ENCODE data around the gene BANK1.
A peak's percentile ranks its signal among the peaks of the same experiment; 100 is the strongest.

The BANK1 gene, protein sequence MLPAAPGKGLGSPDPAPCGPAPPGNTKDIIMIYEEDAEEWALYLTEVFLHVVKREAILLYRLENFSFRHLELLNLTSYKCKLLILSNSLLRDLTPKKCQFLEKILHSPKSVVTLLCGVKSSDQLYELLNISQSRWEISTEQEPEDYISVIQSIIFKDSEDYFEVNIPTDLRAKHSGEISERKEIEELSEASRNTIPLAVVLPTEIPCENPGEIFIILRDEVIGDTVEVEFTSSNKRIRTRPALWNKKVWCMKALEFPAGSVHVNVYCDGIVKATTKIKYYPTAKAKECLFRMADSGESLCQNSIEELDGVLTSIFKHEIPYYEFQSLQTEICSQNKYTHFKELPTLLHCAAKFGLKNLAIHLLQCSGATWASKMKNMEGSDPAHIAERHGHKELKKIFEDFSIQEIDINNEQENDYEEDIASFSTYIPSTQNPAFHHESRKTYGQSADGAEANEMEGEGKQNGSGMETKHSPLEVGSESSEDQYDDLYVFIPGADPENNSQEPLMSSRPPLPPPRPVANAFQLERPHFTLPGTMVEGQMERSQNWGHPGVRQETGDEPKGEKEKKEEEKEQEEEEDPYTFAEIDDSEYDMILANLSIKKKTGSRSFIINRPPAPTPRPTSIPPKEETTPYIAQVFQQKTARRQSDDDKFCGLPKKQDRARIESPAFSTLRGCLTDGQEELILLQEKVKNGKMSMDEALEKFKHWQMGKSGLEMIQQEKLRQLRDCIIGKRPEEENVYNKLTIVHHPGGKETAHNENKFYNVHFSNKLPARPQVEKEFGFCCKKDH

DNA sequence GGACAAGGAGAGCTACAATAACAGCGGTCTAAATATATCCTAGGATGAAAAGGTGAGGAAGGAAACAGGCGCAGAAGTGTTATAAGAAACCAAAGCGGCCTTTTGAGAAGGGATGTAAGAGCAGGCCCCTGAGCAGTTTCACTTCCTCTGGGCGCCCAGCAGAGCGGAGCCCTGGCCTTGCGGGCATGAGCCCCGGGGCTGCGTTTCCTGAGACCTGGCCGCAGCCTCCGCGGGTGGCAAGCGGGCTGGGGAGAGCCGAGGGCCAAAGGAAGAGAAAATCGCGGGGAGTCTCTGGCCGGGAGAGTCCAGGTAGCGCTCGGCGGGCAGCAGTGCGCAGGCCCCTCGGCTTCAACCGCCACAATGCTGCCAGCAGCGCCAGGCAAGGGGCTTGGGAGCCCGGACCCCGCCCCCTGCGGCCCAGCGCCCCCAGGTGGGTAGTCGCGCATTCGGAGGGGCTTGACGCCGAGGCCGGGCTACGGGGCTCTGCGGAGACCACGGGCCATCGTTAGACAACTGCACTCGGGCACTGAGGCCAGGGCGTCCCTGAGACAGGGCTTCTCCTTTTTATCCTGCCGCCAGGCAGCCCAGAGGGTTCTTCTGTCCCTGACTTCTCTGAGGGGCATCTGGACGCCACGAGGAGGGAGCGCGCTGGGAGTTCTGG, at the start of gene BANK1:
Gene BANK1 (plus strand): TSS at position 210 of the 661 bp plus-strand sequence. CDS start 151 bp downstream, at position 361.
- peak; percentile 30 for DNase-seq (ENCODE audit: low spot score)

DNA sequence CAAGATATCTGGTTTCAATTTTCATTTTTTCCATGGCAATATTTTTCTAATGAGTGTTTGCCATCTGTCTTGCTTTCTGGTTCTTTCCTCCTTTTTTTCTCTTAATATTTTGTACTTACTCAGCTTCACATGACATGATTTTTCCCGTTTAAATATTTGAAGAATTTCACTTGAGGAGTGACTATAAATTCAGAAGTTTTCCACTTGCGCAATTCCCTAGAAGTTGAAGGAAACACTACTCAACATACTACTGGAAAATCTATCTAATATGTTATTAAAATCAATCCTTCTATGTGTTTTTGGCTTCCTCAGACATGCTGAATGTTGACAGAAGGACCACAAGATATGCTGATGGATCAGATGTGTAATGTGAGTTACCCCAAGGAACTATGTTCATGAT, 36.8 kb upstream of the BANK1 start:
- DNase-seq (ENCODE audit: low spot score), result no peak

DNA sequence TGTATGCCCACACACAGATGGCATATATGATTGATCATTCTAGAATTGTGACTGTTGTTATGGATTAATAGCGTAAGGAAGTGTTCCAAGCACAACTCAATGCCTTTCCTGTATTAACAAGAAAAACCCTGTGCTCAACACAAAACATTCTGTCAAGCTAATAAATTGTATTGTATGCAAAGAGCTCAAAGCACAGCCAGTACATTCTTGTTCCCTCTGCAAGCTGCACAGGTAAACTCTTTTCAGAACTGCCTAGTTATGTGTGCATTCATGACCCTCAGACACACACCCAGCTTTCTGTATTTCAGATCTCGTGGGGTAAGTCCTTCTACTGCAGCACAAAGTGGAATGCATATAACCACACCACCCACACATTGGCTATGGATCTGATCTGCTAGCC, 34.3 kb upstream of the BANK1 start:
- no peak for DNase-seq (ENCODE audit: low spot score)

DNA sequence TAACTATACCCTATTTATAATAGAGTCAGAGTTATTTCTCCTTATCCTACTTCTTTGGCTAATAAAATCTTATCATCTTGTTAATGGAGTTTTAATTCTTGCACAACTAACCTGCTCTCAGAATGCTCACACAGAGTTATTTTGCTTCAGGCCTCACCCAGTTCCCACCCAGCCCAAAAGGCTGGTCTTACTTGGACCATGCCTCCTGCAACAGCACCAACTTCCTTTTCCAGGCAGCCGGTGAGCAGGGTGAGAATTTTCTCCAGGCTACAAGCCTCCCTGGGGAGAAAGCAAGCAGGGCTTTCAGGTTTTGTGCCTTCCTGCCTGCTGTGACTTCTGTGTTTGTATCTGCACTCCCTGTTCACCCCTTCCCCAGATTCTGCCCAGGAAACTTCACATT, 29.1 kb upstream of the BANK1 start:
- no peak for DNase-seq (ENCODE audit: low spot score)

DNA sequence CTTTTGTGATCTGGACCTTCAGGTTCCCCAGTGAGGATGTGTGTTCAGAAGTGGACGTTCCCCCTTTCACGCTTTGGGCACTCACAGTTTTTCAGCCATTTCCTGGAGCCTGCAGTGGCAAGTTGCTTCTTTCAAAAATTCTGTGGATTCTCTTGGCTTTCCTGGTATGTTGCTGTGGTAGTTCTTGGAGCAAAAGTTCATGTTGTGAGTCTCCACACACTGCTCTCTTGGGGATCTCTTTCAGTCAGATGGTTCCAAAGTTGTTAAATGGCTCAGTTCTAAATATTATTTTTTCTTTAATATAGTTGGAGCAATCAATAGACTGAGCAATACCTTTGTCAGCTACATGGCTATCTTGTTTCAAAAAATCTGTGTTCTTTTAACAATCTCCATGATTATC, 28.5 kb upstream of the BANK1 start:
- no peak for DNase-seq (ENCODE audit: low spot score)

DNA sequence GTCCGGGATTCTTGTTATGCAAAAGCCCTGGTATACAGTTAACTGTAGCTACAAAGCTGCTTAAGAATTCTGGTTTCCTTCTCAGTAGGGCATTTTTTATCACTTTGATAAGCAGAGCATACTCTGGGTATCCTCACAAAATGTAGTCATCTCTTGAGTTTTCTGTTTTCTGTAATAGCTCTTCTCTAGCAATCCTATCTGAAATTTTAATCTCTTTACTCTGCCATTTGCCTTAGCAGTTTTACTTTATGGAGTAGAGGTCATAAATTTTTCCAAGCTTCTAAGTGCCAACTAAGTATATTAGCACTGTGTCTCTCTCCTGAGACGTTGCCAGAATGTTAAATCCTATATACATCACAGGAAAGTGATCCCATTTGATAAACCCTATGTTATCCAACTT, 28.0 kb upstream of the BANK1 start:
- DNase-seq (ENCODE audit: low spot score), result no peak

DNA sequence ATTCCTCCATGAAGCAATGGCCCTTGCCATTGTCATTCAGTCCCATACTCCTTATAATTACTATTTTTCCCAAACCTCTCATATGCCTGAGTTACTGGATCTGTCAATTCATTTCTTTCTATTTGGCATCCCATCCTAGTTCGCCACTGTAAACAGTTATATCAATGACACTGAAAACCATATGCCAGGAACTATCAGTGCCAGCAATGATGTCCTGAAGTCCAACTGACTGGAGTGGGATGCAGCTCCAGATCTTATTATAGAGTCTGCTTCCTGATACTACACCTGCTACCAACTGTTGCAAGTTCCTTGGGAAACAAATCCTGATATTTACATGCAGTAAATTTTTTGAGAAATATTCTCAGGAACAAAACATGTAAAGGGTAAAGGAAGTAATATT, 27.0 kb upstream of the BANK1 start:
- DNase-seq (ENCODE audit: low spot score), result no peak

DNA sequence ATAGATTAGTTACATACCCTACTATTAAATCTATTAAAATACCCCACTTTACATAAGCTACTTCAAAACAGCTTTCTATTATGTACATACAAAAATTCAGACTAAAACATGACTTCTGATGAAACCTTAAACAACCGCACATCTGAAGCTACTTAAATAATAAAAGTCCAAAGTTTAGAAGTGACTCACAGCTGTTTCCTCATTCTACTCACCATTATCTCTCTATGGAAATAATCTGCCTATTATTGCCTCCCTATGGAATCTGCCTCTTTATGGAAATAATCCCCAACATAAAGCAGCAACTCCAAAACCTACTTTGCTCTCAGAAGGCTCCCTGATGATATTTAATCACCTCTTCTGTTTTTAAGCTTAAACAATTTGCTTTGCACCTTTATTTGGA, 15.7 kb upstream of the BANK1 start:
- no peak for DNase-seq (ENCODE audit: low spot score)

DNA sequence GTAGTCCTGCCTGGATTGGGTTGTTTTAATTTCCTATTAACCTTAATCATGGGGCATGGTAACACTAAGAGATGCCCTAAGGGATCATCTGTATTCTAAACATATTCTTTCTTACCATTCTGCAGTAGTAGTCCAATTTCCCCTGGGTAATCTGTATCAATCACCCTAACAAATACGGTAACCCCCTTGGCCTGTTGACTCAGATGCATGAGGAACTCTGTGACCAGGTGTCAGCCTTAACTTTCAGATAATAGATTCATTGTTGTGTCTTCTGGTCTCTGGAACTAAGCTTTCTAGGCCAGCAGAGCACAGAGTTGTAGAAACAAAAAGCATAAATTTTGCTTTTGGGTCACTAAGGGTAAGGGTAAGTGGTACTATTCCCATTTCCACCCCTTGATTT, 13.1 kb upstream of the BANK1 start:
- DNase-seq (ENCODE audit: low spot score), result no peak

DNA sequence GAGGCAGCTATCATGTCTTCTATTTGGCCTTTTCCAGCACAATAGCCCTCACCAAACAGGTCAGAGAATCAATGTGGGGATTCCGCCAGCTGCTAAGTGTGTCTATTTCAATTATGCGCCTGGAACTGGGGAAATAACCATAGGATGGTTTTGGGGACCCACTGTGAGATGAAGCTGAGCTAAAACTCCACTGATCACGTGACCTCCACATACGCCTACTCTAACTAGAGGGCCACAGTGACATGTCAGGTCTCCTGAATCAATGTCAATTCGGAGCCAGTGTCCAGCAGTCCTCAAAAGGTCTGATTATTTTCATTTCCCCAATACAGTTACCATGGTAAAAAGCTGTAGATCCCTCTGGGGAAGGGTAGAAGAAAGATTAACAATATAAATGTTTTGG, 10.2 kb upstream of the BANK1 start:
- no peak for DNase-seq (ENCODE audit: low spot score)

DNA sequence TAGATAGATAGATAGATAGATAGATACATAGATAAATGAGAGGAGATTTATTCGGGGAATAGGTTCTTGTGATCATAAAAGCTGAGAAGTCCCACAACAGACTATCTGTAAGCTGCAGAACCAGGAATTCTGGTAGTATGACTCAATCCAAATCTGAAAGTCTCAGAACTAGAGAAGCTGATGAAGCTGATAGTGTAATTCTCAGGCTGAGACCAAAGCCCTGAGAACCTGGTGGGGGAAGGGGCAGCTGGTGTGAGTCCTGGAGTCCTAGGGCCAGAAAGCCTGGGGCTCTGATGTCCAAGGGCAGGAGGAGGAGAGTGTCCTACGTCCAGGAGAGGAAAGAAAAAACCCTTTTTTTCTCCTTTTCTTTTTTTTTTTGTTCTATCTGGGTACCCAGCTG, 8.0 kb upstream of the BANK1 start:
- DNase-seq (ENCODE audit: low spot score), result no peak

DNA sequence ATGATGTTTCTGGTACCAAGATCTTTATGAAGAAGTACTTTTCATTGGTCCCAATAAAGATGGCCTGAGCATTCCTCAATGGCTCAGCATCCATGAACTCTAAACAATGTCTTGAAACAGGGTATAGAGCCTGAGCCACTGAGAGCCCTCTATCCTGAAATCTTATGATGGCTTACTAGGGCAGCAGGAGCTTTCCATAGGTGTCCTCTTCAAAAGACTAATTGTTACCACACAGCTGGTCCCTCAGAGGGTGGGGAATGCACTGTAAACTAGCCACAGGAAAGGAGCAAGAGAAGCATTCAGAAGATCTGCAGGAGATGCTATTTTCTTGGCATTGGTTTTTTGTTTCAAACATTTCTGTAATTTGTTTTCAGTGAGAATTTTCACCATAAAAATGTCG, 5.6 kb upstream of the BANK1 start:
- no peak for DNase-seq (ENCODE audit: low spot score)

DNA sequence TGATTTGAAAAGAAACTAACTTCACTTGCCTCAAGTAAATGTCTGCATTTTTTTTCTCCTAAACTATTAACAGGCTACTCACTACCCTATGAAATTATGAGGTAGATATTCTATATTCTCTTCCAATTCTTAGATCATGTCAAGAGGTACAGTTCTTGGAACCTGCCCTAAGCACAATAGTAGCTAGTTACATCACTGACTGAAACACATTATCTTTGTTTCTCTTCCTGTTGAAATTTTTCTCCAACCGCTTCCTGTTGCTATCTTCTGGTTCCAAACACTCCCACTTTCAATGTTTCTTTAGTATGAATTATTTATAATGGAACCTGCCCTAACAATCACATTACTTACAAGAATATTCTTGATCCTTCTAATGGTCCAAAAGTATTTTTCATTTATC, 5.0 kb upstream of the BANK1 start:
- no peak for DNase-seq (ENCODE audit: low spot score)

DNA sequence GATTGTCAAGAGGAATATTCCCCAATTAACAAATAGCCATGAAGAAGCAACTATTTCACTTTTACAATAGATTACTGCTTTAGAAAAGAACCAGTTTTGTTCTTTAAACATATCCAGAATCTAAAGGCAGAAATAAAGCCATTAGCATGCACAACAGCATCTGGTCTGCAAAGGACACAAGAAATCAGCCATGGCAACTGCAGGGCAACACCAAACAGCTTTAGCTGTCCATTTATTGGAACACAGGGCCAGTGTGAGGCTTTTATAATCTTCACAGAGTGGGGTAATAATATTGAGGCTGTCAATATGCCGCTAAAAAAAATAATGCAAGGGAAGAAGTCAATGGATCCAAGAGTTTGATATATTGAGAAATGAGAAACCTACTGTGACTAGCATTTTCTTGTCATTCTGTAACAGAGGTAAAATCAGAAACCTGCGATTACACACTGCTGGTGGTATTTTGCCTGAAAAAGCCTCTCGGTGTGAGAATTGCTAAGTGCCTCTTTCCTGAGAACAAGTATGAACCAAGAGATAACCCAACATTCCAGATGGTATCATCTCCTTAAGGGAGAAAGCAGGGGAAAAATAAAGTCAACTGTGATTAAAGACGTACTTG, 2.7 kb upstream of the BANK1 start:
- no peak for DNase-seq (ENCODE audit: low spot score)

DNA sequence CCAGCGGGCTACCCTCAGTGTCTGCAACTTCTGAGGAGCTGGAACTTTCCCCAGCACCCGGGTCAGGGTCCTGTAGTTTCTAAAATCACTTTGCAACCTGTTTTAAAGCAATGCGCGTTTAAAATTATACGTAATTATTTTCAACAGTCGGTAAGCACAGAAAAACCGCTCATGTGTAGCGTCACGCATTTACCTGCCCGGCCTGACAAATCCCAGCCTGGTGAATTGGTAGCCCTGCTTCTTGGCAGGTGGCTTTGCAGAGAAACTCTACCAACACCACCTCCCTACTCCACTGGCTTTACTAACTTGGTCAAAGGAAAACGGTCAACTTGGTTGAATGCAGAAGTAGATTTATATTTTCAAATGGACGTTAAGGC, 640 bp downstream of the BANK1 start:
- DNase-seq (ENCODE audit: low spot score), result no peak

DNA sequence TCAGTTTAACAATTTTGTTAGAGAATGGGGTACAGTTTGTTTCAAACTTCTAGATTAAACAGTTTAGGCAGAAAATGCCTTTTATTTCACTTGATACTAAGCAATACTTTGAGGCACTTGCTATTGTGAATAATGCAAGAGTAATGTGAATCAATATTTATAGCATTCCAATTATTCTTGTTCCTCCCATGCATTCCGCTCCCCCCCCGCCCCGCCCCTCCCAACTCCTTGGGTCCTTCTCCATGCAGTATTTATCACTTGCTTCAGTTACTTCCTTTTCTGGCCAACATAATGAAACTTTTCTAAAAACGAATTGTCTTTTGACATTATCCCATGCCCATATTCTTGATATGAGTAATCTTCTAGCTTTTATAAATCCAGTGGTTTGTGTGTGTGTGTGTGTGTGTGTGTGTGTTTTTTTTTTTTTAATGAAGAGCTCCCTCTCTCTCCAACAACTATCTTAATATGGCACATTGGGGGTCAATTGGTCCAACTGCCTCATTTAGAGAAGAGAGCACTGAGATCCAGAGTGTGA, 1.6 kb downstream of the BANK1 start:
- DNase-seq (ENCODE audit: low spot score), result no peak

DNA sequence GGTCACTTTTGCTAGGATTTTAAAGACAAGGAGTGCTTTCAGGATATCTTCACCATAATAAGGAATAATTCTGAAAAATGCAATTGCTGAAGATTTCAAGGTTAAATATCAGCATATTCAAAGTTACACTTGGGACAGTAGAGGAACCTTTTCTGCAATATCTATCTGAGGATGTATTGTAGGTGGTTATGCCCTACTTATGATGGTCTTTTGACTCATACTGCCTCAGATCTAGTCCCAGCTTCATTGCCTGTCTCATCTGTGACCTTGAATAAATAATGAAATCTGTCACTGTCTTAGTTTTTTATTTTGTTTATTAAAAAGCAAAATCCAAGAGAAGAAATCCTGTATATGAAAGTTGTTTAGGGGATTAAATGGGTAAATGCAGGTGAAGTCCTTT, 2.9 kb downstream of the BANK1 start:
- no peak for DNase-seq (ENCODE audit: low spot score)

DNA sequence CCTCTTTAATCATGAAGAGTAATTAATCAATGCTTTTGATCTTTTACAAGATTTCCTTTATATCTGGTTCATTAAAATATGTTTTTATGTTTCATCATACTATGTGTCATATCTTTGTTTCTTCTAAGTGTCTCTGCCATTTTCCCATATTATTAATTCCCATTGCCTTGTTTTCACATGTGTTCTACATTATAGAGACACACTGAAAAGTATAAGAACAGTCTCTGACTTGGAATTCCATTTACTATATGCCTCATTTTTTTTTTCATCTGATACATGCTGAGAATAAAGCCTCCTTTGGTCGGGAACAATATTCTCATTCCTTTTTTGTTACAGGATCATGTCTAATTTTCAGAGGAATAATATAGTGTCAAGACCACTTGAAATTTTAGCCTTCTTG, 4.3 kb downstream of the BANK1 start:
- no peak for DNase-seq (ENCODE audit: low spot score)

DNA sequence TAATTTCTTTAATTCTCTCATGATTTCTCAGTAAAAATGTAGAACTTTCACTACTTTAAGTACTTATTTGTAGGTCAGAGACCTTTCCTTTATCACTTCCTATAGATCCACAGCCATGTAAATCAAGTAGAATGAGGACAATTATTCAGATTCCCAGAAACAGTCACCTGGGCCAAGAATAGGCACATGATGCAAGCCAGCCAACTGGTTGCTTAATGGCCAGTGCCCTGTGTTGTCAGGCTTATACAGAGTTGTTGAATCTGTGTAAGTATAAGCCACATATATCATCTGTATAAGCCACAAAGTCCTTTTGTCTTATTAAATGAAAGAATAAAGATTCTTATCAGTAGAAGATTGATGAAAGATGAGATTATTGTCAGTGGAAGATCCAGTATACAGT, 5.2 kb downstream of the BANK1 start:
- DNase-seq (ENCODE audit: low spot score), result no peak

DNA sequence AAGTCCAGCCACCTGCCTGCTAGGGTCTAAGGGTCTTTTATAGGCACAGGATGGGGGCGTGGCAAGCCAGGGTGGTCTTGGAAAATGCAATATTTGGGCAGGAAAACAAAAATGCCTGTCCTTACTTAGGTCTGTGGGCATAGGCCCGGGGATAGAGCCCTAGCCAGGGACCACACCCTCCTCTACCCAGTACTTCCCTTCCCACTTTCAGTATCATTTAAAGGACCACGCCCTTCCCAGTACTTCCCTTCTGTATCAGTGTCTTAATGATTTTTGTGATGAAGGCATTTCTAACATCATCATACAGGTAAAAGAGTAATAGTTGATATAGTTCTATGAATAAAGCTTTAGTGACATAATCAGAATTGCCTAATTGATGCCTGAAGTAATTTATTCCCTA, 11.4 kb downstream of the BANK1 start:
- DNase-seq (ENCODE audit: low spot score), result no peak

DNA sequence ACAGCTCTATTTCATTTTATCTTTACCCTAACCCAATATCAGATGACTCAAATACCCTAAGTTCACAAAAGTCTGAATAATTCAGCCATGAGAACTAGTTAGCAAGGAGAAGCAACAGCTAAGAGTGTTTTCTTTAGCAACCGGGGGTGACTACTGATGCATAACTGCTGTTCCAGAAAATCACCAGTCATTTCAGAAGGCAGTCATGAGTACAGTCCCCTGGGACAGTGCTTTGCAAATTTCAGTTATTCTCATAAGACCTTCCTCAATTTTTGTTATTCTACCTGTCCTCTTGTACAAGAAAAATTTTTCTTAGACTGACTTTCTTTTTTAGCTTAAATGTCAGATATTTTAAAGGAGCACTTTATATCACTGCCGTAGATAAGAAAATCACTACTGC, 16.4 kb downstream of the BANK1 start:
- DNase-seq (ENCODE audit: low spot score), result no peak

DNA sequence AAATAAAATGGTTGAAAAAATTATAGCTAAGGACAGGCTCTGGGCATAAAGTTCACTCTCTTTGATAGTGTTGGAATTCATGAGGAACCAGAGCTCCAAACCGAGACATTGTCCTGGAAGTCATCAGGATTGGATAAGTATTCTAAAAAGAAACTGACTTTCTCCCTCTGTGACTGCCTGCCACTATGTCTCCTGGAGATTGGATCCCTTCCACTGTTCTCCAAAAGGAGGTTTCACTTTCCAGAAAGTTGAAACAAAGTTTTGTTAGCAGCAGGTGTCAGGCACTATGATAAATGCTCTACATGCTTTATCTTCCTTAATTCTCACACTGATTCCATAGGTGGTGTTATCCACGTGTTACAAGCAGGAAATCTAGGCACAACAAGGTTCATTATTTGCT, 16.8 kb downstream of the BANK1 start:
- DNase-seq (ENCODE audit: low spot score), result no peak

Data from putamen (tissue), 1 donor.